HCT116 (cell line): Measurements from ENCODE around the gene CRIM1. TPM values are rescaled to one million over a fixed set of nuclear protein-coding genes. Genes with fewer than 3 reads are reported as not detected.

Experiments
- ATAC-seq: fragments of 200-7000 bp; cut with Tn5 transposase; 2 replicates; pipeline ENCODE4 v1.9.1; 2020; ENCODE audit warnings: mild to moderate bottlenecking, moderate library complexity
- BruUV-seq: library from RNA; stranded (reverse); fragments of 400-500 nt; replicated peaks from 2 replicates; lab custom pipeline; 2021; lab: Mats Ljungman, UMichigan
- CTCF ChIA-PET: fragments of 300-600 bp; sonication (Branson Sonifier 250); formaldehyde crosslinking; loops from one replicate; lab custom pipeline; 2021; ENCODE audit warnings: antibody characterized with exemption; lab: Charles Lee
- POLR2A ChIA-PET: fragments of 300-600, 350-600 bp; sonication (Branson Sonifier 250); formaldehyde crosslinking; loops from one replicate; lab custom pipeline; 2021; ENCODE audit warnings: antibody characterized with exemption; lab: Charles Lee
- RAD21 ChIA-PET, 2 experiments: fragments of 300-600 bp; sonication (Branson Sonifier 250); formaldehyde crosslinking; loops; one replicate each; lab custom pipeline; 2023; ENCODE audit warnings: low total read pairs in 2 of 2; ENCODE audit not compliant: uncharacterized antibody in 2 of 2, unreplicated experiment in 2 of 2, low non-redundant PET in 1 of 2; lab: Charles Lee
- DNase-seq: peaks from one replicate; pipeline ENCODE4 v3.0.0-alpha.2; 2010; ENCODE audit warnings: low read depth, low spot score
- H2AFZ ChIP-seq: fragments of 200-600 bp; shearing (Covaris generic), sonication (generic); 2 replicates; pipeline ENCODE4 v1.6.1; 2017; ENCODE audit warnings: low read depth, mixed run types, mixed read lengths, antibody characterized with exemption, low read length; ENCODE audit not compliant: poor library complexity, severe bottlenecking
- H3K27ac ChIP-seq: 2 replicates; pipeline ENCODE4 v1.5.1; 2012; ENCODE audit warnings: low read depth, low read length
- H3K27me3 ChIP-seq: fragments of 200-600 bp; sonication (generic); 2 replicates; pipeline ENCODE4 v1.6.1; 2016; ENCODE audit warnings: mixed run types, low read length, mixed read lengths; ENCODE audit not compliant: insufficient read depth
- H3K36me3 ChIP-seq, 2 experiments: fragments of 200-500 bp in 1 of 2; fragments of 200-600 bp in 1 of 2; sonication (Bioruptor generic) in 1 of 2; sonication (generic) in 1 of 2; 2 replicates each; pipeline versions ENCODE4 v1.5.1 to v1.6.1; 2014 to 2016; ENCODE audit warnings: low read length in 2 of 2, inconsistent platforms in 1 of 2, mixed read lengths in 1 of 2, mixed run types in 1 of 2; ENCODE audit not compliant: insufficient read depth in 2 of 2, control insufficient read depth in 1 of 2
- H3K4me1 ChIP-seq, 2 experiments: fragments of 200-600 bp in 1 of 2; sonication (generic) in 1 of 2; 2 replicates each; pipeline versions ENCODE4 v1.5.1 to v1.6.1; 2012 to 2017; ENCODE audit warnings: low read length in 2 of 2, inconsistent platforms in 1 of 2, mild to moderate bottlenecking in 1 of 2, mixed read lengths in 1 of 2, mixed run types in 1 of 2, moderate library complexity in 1 of 2; ENCODE audit not compliant: insufficient read depth in 2 of 2, control insufficient read depth in 1 of 2
- H3K4me2 ChIP-seq: fragments of 200-600 bp; sonication (generic); 2 replicates; pipeline ENCODE4 v1.6.1; 2017; ENCODE audit warnings: mixed run types, low read length, mixed read lengths
- H3K4me3 ChIP-seq, 2 experiments: fragments of 200-600 bp in 1 of 2; sonication (generic) in 1 of 2; replicated peaks in 1 of 2; 2 replicates each; pipeline ENCODE4 v1.5.1; 2011 to 2016; ENCODE audit warnings: low read length in 2 of 2, control low read depth in 1 of 2, low read depth in 1 of 2, mild to moderate bottlenecking in 1 of 2, mixed read lengths in 1 of 2, mixed run types in 1 of 2
- H3K79me2 ChIP-seq: fragments of 200-600 bp; sonication (generic); 2 replicates; pipeline ENCODE4 v1.6.1; 2017; ENCODE audit warnings: mild to moderate bottlenecking, mixed run types, low read length, moderate library complexity, mixed read lengths; ENCODE audit not compliant: insufficient read depth
- H3K9ac ChIP-seq: fragments of 200-600 bp; sonication (generic); 2 replicates; pipeline ENCODE4 v1.6.1; 2016; ENCODE audit warnings: low read length, mixed read lengths
- H3K9me2 ChIP-seq: fragments of 200-600 bp; sonication (generic), shearing (Covaris generic); 2 replicates; pipeline ENCODE4 v1.6.1; 2017; ENCODE audit warnings: mixed run types, mild to moderate bottlenecking, moderate library complexity; ENCODE audit not compliant: insufficient read depth
- H3K9me3 ChIP-seq, 2 experiments: fragments of 200-500 bp in 1 of 2; fragments of 200-600 bp in 1 of 2; sonication (Bioruptor generic) in 1 of 2; sonication (generic) in 1 of 2; 2 replicates each; pipeline ENCODE4 v1.6.1; 2014 to 2017; ENCODE audit warnings: low read length in 2 of 2, mixed read lengths in 2 of 2, inconsistent platforms in 1 of 2, low read depth in 1 of 2, mild to moderate bottlenecking in 1 of 2, mixed run types in 1 of 2, moderate library complexity in 1 of 2; ENCODE audit not compliant: control insufficient read depth in 1 of 2, insufficient read depth in 1 of 2
- H4K20me1 ChIP-seq: fragments of 200-600 bp; sonication (generic), shearing (Covaris generic); 2 replicates; pipeline ENCODE4 v1.6.1; 2017; ENCODE audit warnings: mixed run types, mild to moderate bottlenecking, moderate library complexity; ENCODE audit not compliant: insufficient read depth
- ATF3 ChIP-seq: IDR thresholded peaks from 2 replicates; pipeline ENCODE4 v1.6.1; 2012
- CBX3 ChIP-seq: IDR thresholded peaks from 2 replicates; pipeline ENCODE4 v1.6.1; 2012; ENCODE audit warnings: low read depth
- CEBPB ChIP-seq: IDR thresholded peaks from 2 replicates; pipeline ENCODE4 v1.6.1; 2012; ENCODE audit warnings: low read depth
- CTCF ChIP-seq, 3 experiments: fragments of 200-600 bp in 1 of 3; sonication (generic) in 1 of 3; IDR thresholded peaks in 2 of 3; conservative IDR thresholded peaks in 1 of 3; 2 replicates each; pipeline ENCODE4 v1.5.1; 2012 to 2017; ENCODE audit warnings: low read depth in 2 of 3, low read length in 2 of 3, antibody characterized with exemption in 1 of 3, borderline replicate concordance in 1 of 3, control low read depth in 1 of 3, mild to moderate bottlenecking in 1 of 3, mixed read lengths in 1 of 3, mixed run types in 1 of 3, moderate library complexity in 1 of 3; ENCODE audit not compliant: insufficient read depth in 1 of 3
- EGR1 ChIP-seq: IDR thresholded peaks from 2 replicates; pipeline ENCODE4 v1.6.1; 2012; ENCODE audit warnings: low read depth
- ELF1 ChIP-seq: IDR thresholded peaks from 2 replicates; pipeline ENCODE4 v1.6.1; 2012; ENCODE audit warnings: low read depth, borderline replicate concordance
- EZH2 ChIP-seq: fragments of 200-600 bp; sonication (generic); IDR thresholded peaks from 2 replicates; pipeline ENCODE4 v1.6.1; 2017; ENCODE audit warnings: antibody characterized with exemption, mixed run types
- EZH2phosphoT487 ChIP-seq: fragments of 200-600 bp; IDR thresholded peaks from 2 replicates; pipeline ENCODE4 v1.6.1; 2018; ENCODE audit warnings: antibody characterized with exemption, borderline replicate concordance
- JUND ChIP-seq: IDR thresholded peaks from 2 replicates; pipeline ENCODE4 v1.6.1; 2012
- POLR2A ChIP-seq: IDR thresholded peaks from 2 replicates; pipeline ENCODE4 v1.7.0; 2011; ENCODE audit warnings: borderline replicate concordance; ENCODE audit not compliant: insufficient read depth, insufficient read length; ENCODE audit errors: extremely low read depth
- POLR2AphosphoS5 ChIP-seq: IDR thresholded peaks from 2 replicates; pipeline ENCODE4 v1.6.1; 2011; ENCODE audit warnings: mild to moderate bottlenecking, low read depth, low read length, moderate library complexity
- RAD21 ChIP-seq: IDR thresholded peaks from 2 replicates; pipeline ENCODE4 v1.6.1; 2012; ENCODE audit warnings: low read depth, mild to moderate bottlenecking
- REST ChIP-seq: IDR thresholded peaks from 2 replicates; pipeline ENCODE4 v1.6.1; 2012; ENCODE audit warnings: low read depth
- SIN3A ChIP-seq: IDR thresholded peaks from 2 replicates; pipeline ENCODE4 v1.6.1; 2012; ENCODE audit warnings: low read depth
- SP1 ChIP-seq: IDR thresholded peaks from 2 replicates; pipeline ENCODE4 v1.6.1; 2012; ENCODE audit warnings: low read depth
- SRF ChIP-seq: IDR thresholded peaks from 2 replicates; pipeline ENCODE4 v1.6.1; 2012; ENCODE audit warnings: low read depth
- TCF7L2 ChIP-seq: IDR thresholded peaks from 2 replicates; pipeline ENCODE4 v1.7.0; 2011; ENCODE audit warnings: borderline replicate concordance, inconsistent platforms; ENCODE audit not compliant: insufficient read depth, insufficient read length; ENCODE audit errors: extremely low read depth
- YY1 ChIP-seq: IDR thresholded peaks from 2 replicates; pipeline ENCODE4 v1.6.1; 2011; ENCODE audit warnings: low read length, low read depth, moderate library complexity, mild to moderate bottlenecking; ENCODE audit not compliant: insufficient replicate concordance; ENCODE audit errors: extremely low read depth
- ZNF274 ChIP-seq: fragments of 200-500 bp; sonication (Bioruptor generic); IDR thresholded peaks from 2 replicates; pipeline ENCODE4 v1.6.1; 2014; ENCODE audit warnings: mild to moderate bottlenecking, low read depth, low read length, inconsistent platforms
- intact Hi-C: fragments of 100-400 bp; cut with micrococcal nuclease; formaldehyde crosslinking; loops from 2 replicates; pipeline ENCODE4 v1.10.0; 2022
- total RNA-seq: library from RNA; stranded (reverse); gene quantifications from one replicate; pipeline ENCODE4 v1.2.1, GENCODE V29; 2021; ENCODE audit not compliant: unreplicated experiment
- TF ChIP-seq, protein P1 (sequence below): IDR thresholded peaks from 2 replicates; pipeline ENCODE4 v1.6.1; 2011; ENCODE audit warnings: mild to moderate bottlenecking, low read length, moderate library complexity; ENCODE audit not compliant: insufficient replicate concordance; ENCODE audit errors: extremely low read depth

The CRIM1 gene
- total RNA-seq, 1 experiment from 2014 or later = 27.2 TPM

- ATAC-seq = no peak
- TF ChIP-seq SRF (no peak), POLR2A (no peak), TCF7L2 (no peak), JUND (no peak), RAD21 (no peak), CBX3 (no peak), REST (no peak), CTCF (IDR thresholded peaks at IDR 0.05 in 2 of 3, conservative IDR thresholded peaks at IDR 0.05 in 1 of 3; ENCODE audit: borderline replicate concordance in 1 of 3, insufficient read depth in 1 of 3, low read depth in 2 of 3, low read length in 2 of 3) (no peak), EGR1 (no peak), POLR2AphosphoS5 (no peak), ZNF274 (no peak), YY1 (no peak), EZH2phosphoT487 (no peak), ELF1 (no peak), SP1 (no peak), SIN3A (no peak), ATF3 (no peak), CEBPB (no peak), EZH2 (no peak)
- TF ChIP-seq, protein P1, sequence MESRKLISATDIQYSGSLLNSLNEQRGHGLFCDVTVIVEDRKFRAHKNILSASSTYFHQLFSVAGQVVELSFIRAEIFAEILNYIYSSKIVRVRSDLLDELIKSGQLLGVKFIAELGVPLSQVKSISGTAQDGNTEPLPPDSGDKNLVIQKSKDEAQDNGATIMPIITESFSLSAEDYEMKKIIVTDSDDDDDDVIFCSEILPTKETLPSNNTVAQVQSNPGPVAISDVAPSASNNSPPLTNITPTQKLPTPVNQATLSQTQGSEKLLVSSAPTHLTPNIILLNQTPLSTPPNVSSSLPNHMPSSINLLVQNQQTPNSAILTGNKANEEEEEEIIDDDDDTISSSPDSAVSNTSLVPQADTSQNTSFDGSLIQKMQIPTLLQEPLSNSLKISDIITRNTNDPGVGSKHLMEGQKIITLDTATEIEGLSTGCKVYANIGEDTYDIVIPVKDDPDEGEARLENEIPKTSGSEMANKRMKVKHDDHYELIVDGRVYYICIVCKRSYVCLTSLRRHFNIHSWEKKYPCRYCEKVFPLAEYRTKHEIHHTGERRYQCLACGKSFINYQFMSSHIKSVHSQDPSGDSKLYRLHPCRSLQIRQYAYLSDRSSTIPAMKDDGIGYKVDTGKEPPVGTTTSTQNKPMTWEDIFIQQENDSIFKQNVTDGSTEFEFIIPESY = no peak
- CTCF ChIA-PET = no interaction called here
- Histone ChIP-seq H3K4me1 (no peaks in the 10 kb centered on the region), H3K79me2 (peaks cover 47% of the 10 kb centered on the region), H3K9ac (no peak overlapping the region), H3K4me2 (no peak overlapping the region), H3K4me3 (no peak overlapping the region), H4K20me1 (no peaks in the 10 kb centered on the region; the same call in 1 of the 2 replicates), H3K9me3 (no peaks in the 10 kb centered on the region), H3K36me3 (peaks cover 6 to 19% of the 10 kb centered on the region in 2 experiments), H2AFZ (no peak overlapping the region), H3K9me2 (no peaks in the 10 kb centered on the region), H3K27me3 (no peaks in the 10 kb centered on the region), H3K27ac (no peak overlapping the region)
- intact Hi-C loops = no loop called here
- RAD21 ChIA-PET = no interaction called here
- no TSS peak for BruUV-seq
- POLR2A ChIA-PET = no interaction called here
- no peak for DNase-seq
Observed at GRCh38 chr2:36587556-36587955, 232.0 kb downstream of the CRIM1 start.
